ENCODE data around the gene TXNRD2. TPM values are rescaled to one million over a fixed set of nuclear protein-coding genes. Genes with fewer than 3 reads are reported as not detected.

TXNRD2 gene
- total RNA-seq, 1 donor from 2014 or later = 47.5 TPM

DNA sequence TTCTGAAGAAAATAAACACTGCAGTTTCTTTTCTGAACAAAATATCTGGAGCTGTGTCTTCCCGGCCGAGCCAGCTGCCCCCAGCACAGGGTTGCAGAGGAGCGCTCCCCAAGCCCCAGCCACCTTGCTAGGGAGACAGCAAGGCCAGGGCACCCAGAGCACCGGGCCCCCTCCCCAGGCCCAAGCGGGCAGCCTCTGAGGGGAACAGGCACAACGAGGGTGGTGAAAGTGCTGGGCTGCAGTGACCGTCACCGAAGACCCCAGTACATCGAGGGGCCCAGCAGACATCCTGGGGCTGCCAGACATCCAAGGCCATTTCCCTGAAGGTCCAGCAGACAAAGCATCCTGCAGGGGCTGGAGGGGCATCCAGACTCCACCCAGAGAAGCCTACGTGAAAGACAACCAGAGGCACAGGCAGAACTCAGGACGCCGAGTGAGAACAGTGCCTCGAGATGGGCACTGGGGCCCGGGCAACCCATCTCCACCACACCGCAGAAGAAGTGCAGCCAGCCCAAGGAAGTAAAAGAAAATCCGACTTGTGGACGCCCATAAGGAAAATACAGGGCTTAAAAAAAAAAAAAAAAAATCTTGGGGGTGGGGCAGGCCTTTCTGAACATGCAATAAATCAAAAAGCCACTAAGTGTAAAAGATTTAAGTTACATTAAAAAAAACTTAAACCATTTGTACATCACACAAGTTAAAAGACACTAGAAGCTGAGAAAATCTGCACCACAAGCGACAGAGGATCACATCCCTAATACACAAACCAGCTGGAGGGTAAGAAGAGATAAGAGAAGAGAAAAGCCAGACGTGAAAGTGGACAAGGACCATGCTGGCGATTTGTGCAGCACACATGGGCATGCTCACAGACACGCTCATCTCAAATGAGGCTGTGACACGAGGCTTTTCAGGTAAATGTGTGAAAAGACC, 36.0 kb downstream of the TXNRD2 start:
- peaks cover 47% of the 10 kb centered on the region for H3K36me3 ChIP-seq
- no peaks in the 10 kb centered on the region for H3K9me3 ChIP-seq
- DNase-seq = no peak
- intact Hi-C loops (cut with DNase I) = no loop called here
- no peaks in the 10 kb centered on the region for H3K4me1 ChIP-seq
- H3K27ac ChIP-seq = no peak overlapping the region
- TF ChIP-seq, protein P1, sequence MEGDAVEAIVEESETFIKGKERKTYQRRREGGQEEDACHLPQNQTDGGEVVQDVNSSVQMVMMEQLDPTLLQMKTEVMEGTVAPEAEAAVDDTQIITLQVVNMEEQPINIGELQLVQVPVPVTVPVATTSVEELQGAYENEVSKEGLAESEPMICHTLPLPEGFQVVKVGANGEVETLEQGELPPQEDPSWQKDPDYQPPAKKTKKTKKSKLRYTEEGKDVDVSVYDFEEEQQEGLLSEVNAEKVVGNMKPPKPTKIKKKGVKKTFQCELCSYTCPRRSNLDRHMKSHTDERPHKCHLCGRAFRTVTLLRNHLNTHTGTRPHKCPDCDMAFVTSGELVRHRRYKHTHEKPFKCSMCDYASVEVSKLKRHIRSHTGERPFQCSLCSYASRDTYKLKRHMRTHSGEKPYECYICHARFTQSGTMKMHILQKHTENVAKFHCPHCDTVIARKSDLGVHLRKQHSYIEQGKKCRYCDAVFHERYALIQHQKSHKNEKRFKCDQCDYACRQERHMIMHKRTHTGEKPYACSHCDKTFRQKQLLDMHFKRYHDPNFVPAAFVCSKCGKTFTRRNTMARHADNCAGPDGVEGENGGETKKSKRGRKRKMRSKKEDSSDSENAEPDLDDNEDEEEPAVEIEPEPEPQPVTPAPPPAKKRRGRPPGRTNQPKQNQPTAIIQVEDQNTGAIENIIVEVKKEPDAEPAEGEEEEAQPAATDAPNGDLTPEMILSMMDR (IDR thresholded peaks at IDR 0.05) = no peak
- no peaks in the 10 kb centered on the region for H3K27me3 ChIP-seq (ENCODE audit: low read depth)
- ATAC-seq = no peak
- H3K4me3 ChIP-seq = no peak overlapping the region

- DNase-seq (no peak), ATAC-seq (no peak)
- H3K9me3 ChIP-seq = no peaks in the 10 kb centered on the region
- H3K27ac ChIP-seq = no peak overlapping the region
- H3K36me3 ChIP-seq = peaks cover 40% of the 10 kb centered on the region
- intact Hi-C loops (cut with DNase I) = no loop called here
- TF ChIP-seq, protein P1 (IDR thresholded peaks at IDR 0.05) = no peak
- H3K4me1 ChIP-seq = no peaks in the 10 kb centered on the region
- H3K27me3 ChIP-seq (ENCODE audit: low read depth) = no peaks in the 10 kb centered on the region
- H3K4me3 ChIP-seq = no peak overlapping the region
Measured at GRCh38 chr22:19904935-19905334, 36.7 kb downstream of the TXNRD2 start.

DNA sequence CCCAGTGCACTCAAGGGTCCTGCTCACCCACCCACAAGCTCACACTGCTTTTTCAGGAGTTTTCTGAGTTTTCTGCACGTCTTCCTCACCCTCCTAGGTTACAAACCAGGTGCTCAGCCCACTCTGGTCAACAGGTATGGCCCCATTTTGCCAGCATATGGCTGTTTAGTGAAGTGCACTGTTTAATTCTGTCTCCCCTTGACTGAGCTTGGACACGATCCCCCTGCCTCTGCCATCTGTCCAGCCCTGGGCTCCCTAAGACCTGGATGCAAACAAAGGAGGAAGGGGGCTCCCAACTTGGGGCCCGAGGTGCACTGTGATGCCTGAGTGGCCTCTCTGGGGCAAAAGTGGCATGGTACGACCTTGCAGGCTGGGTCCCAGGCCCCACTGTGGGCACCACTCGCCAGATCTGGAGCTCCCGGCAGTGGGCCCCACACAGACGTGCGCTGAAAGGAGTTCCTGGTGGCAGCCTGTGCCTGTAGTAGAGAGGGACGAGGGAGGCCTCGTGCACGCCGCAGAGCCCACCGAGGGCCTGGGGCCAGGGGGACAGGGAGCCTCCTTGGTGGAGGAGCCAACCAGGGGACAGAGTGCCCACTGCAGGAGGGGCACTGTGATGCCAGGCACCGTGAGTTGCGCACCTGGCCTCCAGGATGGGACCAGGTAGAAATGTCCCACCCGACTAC, 37.3 kb downstream of the TXNRD2 start:
- intact Hi-C loops (cut with DNase I) = no loop called here
- TF ChIP-seq, protein P1 (IDR thresholded peaks at IDR 0.05) = no peak
- no peak for ATAC-seq
- DNase-seq = no peak
- no peaks in the 10 kb centered on the region for H3K4me1 ChIP-seq
- no peaks in the 10 kb centered on the region for H3K27me3 ChIP-seq (ENCODE audit: low read depth)
- no peak overlapping the region for H3K4me3 ChIP-seq
- H3K36me3 ChIP-seq = peaks cover 40% of the 10 kb centered on the region
- H3K27ac ChIP-seq = no peak overlapping the region
- no peaks in the 10 kb centered on the region for H3K9me3 ChIP-seq

GRCh38 chr22:19903513-19903912, 38.1 kb downstream of the TXNRD2 start:
- Histone ChIP-seq H3K4me3 (no peak overlapping the region), H3K27ac (no peak overlapping the region), H3K9me3 (no peaks in the 10 kb centered on the region), H3K36me3 (peaks cover 44% of the 10 kb centered on the region), H3K27me3 (ENCODE audit: low read depth) (no peaks in the 10 kb centered on the region), H3K4me1 (no peaks in the 10 kb centered on the region)
- no peak for DNase-seq
- TF ChIP-seq, protein P1 (IDR thresholded peaks at IDR 0.05) = no peak
- no peak for ATAC-seq
- intact Hi-C loops (cut with DNase I) = no loop called here

GRCh38 chr22:19903031-19903430, 38.6 kb downstream of the TXNRD2 start:
- intact Hi-C loops (cut with DNase I) = no loop called here
- H3K9me3 ChIP-seq = no peaks in the 10 kb centered on the region
- no peak overlapping the region for H3K27ac ChIP-seq
- TF ChIP-seq, protein P1 (IDR thresholded peaks at IDR 0.05) = no peak
- DNase-seq (no peak), ATAC-seq (no peak)
- peaks cover 46% of the 10 kb centered on the region for H3K36me3 ChIP-seq
- no peaks in the 10 kb centered on the region for H3K4me1 ChIP-seq
- no peak overlapping the region for H3K4me3 ChIP-seq
- H3K27me3 ChIP-seq (ENCODE audit: low read depth) = no peaks in the 10 kb centered on the region

All from lower lobe of right lung (tissue), 2 donors.